ENCODE measurements around the gene PDE6A.
A peak's percentile ranks its signal among the peaks of the same experiment; 100 is the strongest.

Gene PDE6A

GRCh38 chr5:149857499-149857898, 87.1 kb downstream of the PDE6A start:
- no peak for DNase-seq

- DNase-seq: no peak
These were observed 89.2 kb downstream of the PDE6A start for GRCh38 chr5:149855366-149855765.

GRCh38 chr5:149854866-149855265, 89.7 kb downstream of the PDE6A start:
- no peak for DNase-seq

GRCh38 chr5:149853701-149854100, 90.9 kb downstream of the PDE6A start:
- DNase-seq: no peak

GRCh38 chr5:149853331-149853648, 91.3 kb downstream of the PDE6A start:
- DNase-seq: no peak

GRCh38 chr5:149852641-149853330, 91.8 kb downstream of the PDE6A start:
- DNase-seq: peak; percentile 36

GRCh38 chr5:149851211-149851610, 93.4 kb downstream of the PDE6A start:
- no peak for DNase-seq

GRCh38 chr5:149849966-149850910, 94.4 kb downstream of the PDE6A start:
- DNase-seq: no peak

- DNase-seq: no peak
These were observed 95.2 kb downstream of the PDE6A start for GRCh38 chr5:149849280-149849965.

GRCh38 chr5:149847611-149848010, 97.0 kb downstream of the PDE6A start:
- DNase-seq: no peak

- DNase-seq: no peak
These were observed 98.6 kb downstream of the PDE6A start for GRCh38 chr5:149846021-149846420.

GRCh38 chr5:149845601-149846000, 99.0 kb downstream of the PDE6A start:
- DNase-seq: no peak

GRCh38 chr5:149841851-149842793, 102.5 kb downstream of the PDE6A start:
- no peak for DNase-seq

GRCh38 chr5:149840226-149840825, 104.3 kb downstream of the PDE6A start:
- no peak for DNase-seq

- DNase-seq: no peak
These were observed 104.8 kb downstream of the PDE6A start for GRCh38 chr5:149839761-149840160.

- DNase-seq: no peak
These were observed 105.5 kb downstream of the PDE6A start for GRCh38 chr5:149838881-149839739.

- no peak for DNase-seq
These were observed 106.8 kb downstream of the PDE6A start for GRCh38 chr5:149837680-149838269.

- no peak for DNase-seq
These were observed 108.0 kb downstream of the PDE6A start for GRCh38 chr5:149836451-149837139.

GRCh38 chr5:149834246-149834855, 110.2 kb downstream of the PDE6A start:
- DNase-seq: peak; percentile 31
